ENCODE measurements around the gene C6orf47. TPM values are rescaled to one million over a fixed set of nuclear protein-coding genes. Genes with fewer than 3 reads are reported as not detected.

The C6orf47 gene
- total and polyA plus RNA-seq, 2 experiments from 2014 or later = 19.4 to 20.3 TPM

- no peaks in the 10 kb centered on the region for H3K9me2 ChIP-seq (ENCODE audit: insufficient read depth)
- in situ Hi-C loops (cut with MboI) = no loop called here
These were observed 17.4 kb upstream of the C6orf47 start for GRCh38 chr6:31677955-31678354.

GRCh38 chr6:31676904-31677303 lies 16.3 kb upstream of the C6orf47 start:
- no peak overlapping the region for H3K4me2 ChIP-seq (ENCODE audit: unreplicated experiment)
- peaks cover 36% of the 10 kb centered on the region for H3F3A ChIP-seq (ENCODE audit: insufficient read depth)
- in situ Hi-C loops (cut with MboI) = no loop called here
- no peaks in the 10 kb centered on the region for H3K9me2 ChIP-seq (ENCODE audit: insufficient read depth)
- no peak overlapping the region for H3K27ac ChIP-seq
- no peak overlapping the region for H3K4me3 ChIP-seq
- WGBS, 2 experiments (ENCODE audit: low coverage in 1 of 2, low lambda C conversion rate in 2 of 2, missing lambda C conversion rate in 2 of 2) = 10 to 21% methylated on average over 6 of the region's 6 CpGs
- H3K36me3 ChIP-seq (ENCODE audit: low read depth) = peaks cover 5% of the 10 kb centered on the region; the same call in 1 of the 2 replicates
- peaks cover 9% of the 10 kb centered on the region; the same call in 1 of the 2 replicates for H3K4me1 ChIP-seq (ENCODE audit: insufficient read depth)
- H4K20me1 ChIP-seq (ENCODE audit: insufficient read depth) = no peaks in the 10 kb centered on the region
- H3K79me2 ChIP-seq (ENCODE audit: insufficient read depth) = no peaks in the 10 kb centered on the region
- H2AFZ ChIP-seq = peak overlapping the region; percentile 45
- H3K9ac ChIP-seq = no peak overlapping the region
- peak; percentile 36 for DNase-seq
- H3K27me3 ChIP-seq (replicated peaks; ENCODE audit: insufficient read depth) = no peaks in the 10 kb centered on the region
- TF ChIP-seq EZH2 (IDR thresholded peaks at IDR 0.05; ENCODE audit: insufficient read depth, poor library complexity, severe bottlenecking) = no peak
- TF ChIP-seq EZH2phosphoT487 (IDR thresholded peaks at IDR 0.05; ENCODE audit: insufficient read depth, low read depth) = no peak
- H3K9me3 ChIP-seq (ENCODE audit: low read depth) = no peaks in the 10 kb centered on the region

More at GRCh38 chr6:31677955-31678354, 17.4 kb upstream of the C6orf47 start:
- Histone ChIP-seq H3K36me3 (ENCODE audit: low read depth) (no peaks in the 10 kb centered on the region), H3K9ac (no peak overlapping the region), H3K4me3 (no peak overlapping the region), H3K27ac (no peak overlapping the region), H3K4me1 (ENCODE audit: insufficient read depth) (peaks cover 9% of the 10 kb centered on the region; the same call in 1 of the 2 replicates), H3F3A (ENCODE audit: insufficient read depth) (peaks cover 35% of the 10 kb centered on the region), H3K27me3 (replicated peaks; ENCODE audit: insufficient read depth) (no peaks in the 10 kb centered on the region), H2AFZ (no peak overlapping the region), H4K20me1 (ENCODE audit: insufficient read depth) (no peaks in the 10 kb centered on the region), H3K79me2 (ENCODE audit: insufficient read depth) (no peaks in the 10 kb centered on the region), H3K9me3 (ENCODE audit: low read depth) (no peaks in the 10 kb centered on the region), H3K4me2 (ENCODE audit: unreplicated experiment) (no peak overlapping the region)
- WGBS, 2 experiments (ENCODE audit: low coverage in 1 of 2, low lambda C conversion rate in 2 of 2, missing lambda C conversion rate in 2 of 2) = 69 to 79% methylated on average over 8 of the region's 8 CpGs
- no peak for DNase-seq
- TF ChIP-seq EZH2 (IDR thresholded peaks at IDR 0.05; ENCODE audit: insufficient read depth, poor library complexity, severe bottlenecking) = no peak
- no peak for TF ChIP-seq EZH2phosphoT487 (IDR thresholded peaks at IDR 0.05; ENCODE audit: insufficient read depth, low read depth)

- no peak overlapping the region for H3K4me3 ChIP-seq
These were observed 15.8 kb upstream of the C6orf47 start for GRCh38 chr6:31676322-31676903.

GRCh38 chr6:31669676-31670075 lies 9.1 kb upstream of the C6orf47 start, which contains the start of gene LY6G5B:
Gene LY6G5B, plus strand, starts transcription at chr6:31669976. Its CDS starts 975 bp downstream, at chr6:31670951.
- H4K20me1 ChIP-seq (ENCODE audit: insufficient read depth) = no peaks in the 10 kb centered on the region
- 81% methylated on average over 8 of the region's 8 CpGs for WGBS, 2 experiments (ENCODE audit: low coverage in 1 of 2, low lambda C conversion rate in 2 of 2, missing lambda C conversion rate in 2 of 2)
- peaks cover 6% of the 10 kb centered on the region; the same call in 1 of the 2 replicates for H3K4me1 ChIP-seq (ENCODE audit: insufficient read depth)
- no peaks in the 10 kb centered on the region for H3K9me2 ChIP-seq (ENCODE audit: insufficient read depth)
- H3K4me3 ChIP-seq = no peak within 1 kb of the TSS
- H3K4me2 ChIP-seq (ENCODE audit: unreplicated experiment) = no peak within 1 kb of the TSS
- H3K9ac ChIP-seq = peak within 1 kb of the TSS; percentile 93; the same call in 1 of the 2 replicates
- H3K27ac ChIP-seq = no peak within 1 kb of the TSS
- no peak for DNase-seq
- H3K9me3 ChIP-seq (ENCODE audit: low read depth) = no peaks in the 10 kb centered on the region
- H3K27me3 ChIP-seq (replicated peaks; ENCODE audit: insufficient read depth) = no peaks in the 10 kb centered on the region
- peaks cover 49% of the 10 kb centered on the region for H3K79me2 ChIP-seq (ENCODE audit: insufficient read depth)
- H3F3A ChIP-seq (ENCODE audit: insufficient read depth) = peaks cover 22% of the 10 kb centered on the region
- H2AFZ ChIP-seq = no peak within 1 kb of the TSS
- peaks cover 28% of the 10 kb centered on the region for H3K36me3 ChIP-seq (ENCODE audit: low read depth)
- in situ Hi-C loops (cut with MboI) = no loop called here
- TF ChIP-seq EZH2 (IDR thresholded peaks at IDR 0.05; ENCODE audit: insufficient read depth, poor library complexity, severe bottlenecking) = no peak
- TF ChIP-seq EZH2phosphoT487 (IDR thresholded peaks at IDR 0.05; ENCODE audit: insufficient read depth, low read depth) = no peak

More at GRCh38 chr6:31676322-31676903, 15.8 kb upstream of the C6orf47 start:
- no peak overlapping the region for H3K4me2 ChIP-seq (ENCODE audit: unreplicated experiment)
- H3K9ac ChIP-seq = no peak overlapping the region
- H2AFZ ChIP-seq = peak overlapping the region; percentile 45; the same call in 1 of the 2 replicates
- WGBS, 2 experiments (ENCODE audit: low coverage in 1 of 2, low lambda C conversion rate in 2 of 2, missing lambda C conversion rate in 2 of 2) = 88 to 89% methylated on average over 4 of the region's 4 CpGs
- H3K9me3 ChIP-seq (ENCODE audit: low read depth) = no peaks in the 10 kb centered on the region
- in situ Hi-C loops (cut with MboI) = no loop called here
- peaks cover 7% of the 10 kb centered on the region; the same call in 1 of the 2 replicates for H3K36me3 ChIP-seq (ENCODE audit: low read depth)
- H3K27me3 ChIP-seq (replicated peaks; ENCODE audit: insufficient read depth) = no peaks in the 10 kb centered on the region
- no peak for TF ChIP-seq EZH2phosphoT487 (IDR thresholded peaks at IDR 0.05; ENCODE audit: insufficient read depth, low read depth)
- TF ChIP-seq EZH2 (IDR thresholded peaks at IDR 0.05; ENCODE audit: insufficient read depth, poor library complexity, severe bottlenecking) = no peak
- no peaks in the 10 kb centered on the region for H3K9me2 ChIP-seq (ENCODE audit: insufficient read depth)
- no peak for DNase-seq
- no peaks in the 10 kb centered on the region for H3K79me2 ChIP-seq (ENCODE audit: insufficient read depth)
- no peak overlapping the region for H3K27ac ChIP-seq
- no peaks in the 10 kb centered on the region for H4K20me1 ChIP-seq (ENCODE audit: insufficient read depth)
- H3F3A ChIP-seq (ENCODE audit: insufficient read depth) = peaks cover 32% of the 10 kb centered on the region
- H3K4me1 ChIP-seq (ENCODE audit: insufficient read depth) = peaks cover 4% of the 10 kb centered on the region; the same call in 1 of the 2 replicates

Data from GM23248 (cell line).